ENCODE data around the gene KCNK7. TPM values are rescaled to one million over a fixed set of nuclear protein-coding genes. Genes with fewer than 3 reads are reported as not detected.

The KCNK7 gene
- total RNA-seq, 2 donors from 2014 or later = 0.66 to 1.0 TPM

DNA sequence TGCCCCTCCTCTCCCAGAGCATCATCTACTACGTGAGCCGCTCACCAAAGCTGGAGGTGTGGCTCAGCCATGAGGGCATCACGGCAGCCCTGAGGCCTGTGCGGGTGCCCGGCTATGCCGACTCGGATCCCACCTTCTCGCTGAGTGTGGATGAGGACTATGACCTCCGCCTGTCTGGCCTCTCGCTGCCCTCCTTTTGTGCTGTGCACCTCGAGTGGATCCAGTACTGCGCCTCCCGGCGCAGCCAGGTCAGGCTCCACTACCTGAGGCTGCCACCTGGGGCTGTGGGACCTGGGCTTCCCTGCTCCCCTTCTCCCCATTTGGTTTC lies 38.5 kb upstream of the KCNK7 start:
- Histone ChIP-seq H3K27ac (no peak overlapping the region), H3K4me3 (no peak overlapping the region), H3K27me3 (no peaks in the 10 kb centered on the region), H3K9me3 (no peaks in the 10 kb centered on the region), H3K36me3 (replicated peaks in 1 of 2; ENCODE audit: insufficient read depth in 1 of 2, low read depth in 2 of 2) (peaks cover 8 to 31% of the 10 kb centered on the region in 2 donors), H3K4me1 (peaks cover 30% of the 10 kb centered on the region)
- DNase-seq (no peak), ATAC-seq (no peak)
- TF ChIP-seq POLR2A (IDR thresholded peaks at IDR 0.05) (no peak), CTCF (IDR thresholded peaks at IDR 0.05) (no peak)
- intact Hi-C loops (cut with DNase I) = no loop called here
- 94 to 99% methylated on average over 6 to 13 of the region's 14 CpGs for WGBS, 2 donors

DNA sequence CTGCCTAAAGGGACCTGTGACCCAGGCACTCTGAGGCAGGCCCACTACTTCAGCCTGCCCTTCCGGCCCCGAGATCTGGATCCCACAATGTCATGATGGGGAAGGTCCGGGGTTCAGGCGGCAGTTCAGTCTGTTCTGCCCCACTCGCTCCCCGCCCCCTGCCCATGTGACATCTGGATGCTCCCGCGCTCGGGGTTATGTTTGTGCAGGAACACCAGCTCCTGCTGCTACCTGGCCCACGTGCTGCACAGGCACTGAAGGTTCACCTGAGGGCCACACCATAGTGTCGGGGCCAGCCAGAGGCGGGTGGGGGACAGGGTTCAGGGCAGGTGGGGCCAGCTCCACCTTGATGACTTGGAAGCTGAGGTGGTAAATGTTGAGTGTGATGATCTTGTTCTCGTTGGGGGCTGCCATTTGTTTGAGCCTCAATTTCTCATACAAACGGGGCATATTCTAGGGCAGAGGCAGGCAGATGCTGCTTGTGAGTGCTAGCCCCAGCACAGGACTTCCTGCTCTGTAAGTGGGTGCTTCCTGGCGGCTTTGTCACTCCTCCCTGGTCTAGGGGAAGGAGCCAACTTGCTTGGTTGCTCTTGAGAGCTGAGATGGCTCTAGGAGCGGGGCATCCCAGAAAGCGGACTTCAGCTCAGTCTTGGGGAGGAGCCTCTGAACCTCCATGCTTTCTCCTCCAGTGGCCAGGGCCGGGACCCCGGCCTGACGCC lies 37.9 kb upstream of the KCNK7 start:
- ATAC-seq (no peak), DNase-seq (no peak)
- Histone ChIP-seq H3K27ac (no peak overlapping the region), H3K27me3 (no peaks in the 10 kb centered on the region), H3K9me3 (no peaks in the 10 kb centered on the region), H3K4me3 (no peak overlapping the region), H3K36me3 (replicated peaks in 1 of 2; ENCODE audit: insufficient read depth in 1 of 2, low read depth in 2 of 2) (peaks cover 8 to 34% of the 10 kb centered on the region in 2 donors), H3K4me1 (peaks cover 27% of the 10 kb centered on the region)
- TF ChIP-seq POLR2A (IDR thresholded peaks at IDR 0.05) (no peak), CTCF (IDR thresholded peaks at IDR 0.05) (no peak)
- 69 to 85% methylated on average over 8 to 19 of the region's 20 CpGs for WGBS, 2 donors
- intact Hi-C loops (cut with DNase I) = no loop called here

DNA sequence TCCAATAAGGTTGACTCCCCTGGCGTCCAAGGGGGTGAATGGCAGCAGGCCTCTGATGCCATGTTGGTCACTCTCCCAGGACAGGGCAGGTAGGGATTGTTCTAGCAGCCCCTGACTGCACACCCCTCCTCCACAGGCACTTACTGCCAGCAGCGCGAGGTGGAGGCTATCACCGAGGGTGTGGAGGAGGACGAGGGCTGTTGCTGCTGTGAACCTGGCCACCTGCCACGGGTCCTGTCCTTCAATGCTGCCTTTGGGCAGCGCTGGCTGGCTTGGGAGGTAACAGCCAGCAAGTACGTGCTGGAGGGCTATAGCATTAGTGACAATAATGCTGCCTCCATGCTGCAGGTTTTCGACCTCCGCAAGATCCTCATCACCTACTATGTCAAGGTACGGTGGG lies 34.6 kb upstream of the KCNK7 start:
- H3K36me3 ChIP-seq (replicated peaks in 1 of 2; ENCODE audit: insufficient read depth in 1 of 2, low read depth in 2 of 2) = peaks cover 2 to 41% of the 10 kb centered on the region in 2 donors
- no peak overlapping the region for H3K27ac ChIP-seq
- ATAC-seq = no peak
- 56 to 100% methylated on average over 4 to 11 of the region's 11 CpGs for whole genome bisulfite sequencing, 2 donors
- H3K27me3 ChIP-seq = no peaks in the 10 kb centered on the region
- no peak for TF ChIP-seq CTCF (IDR thresholded peaks at IDR 0.05)
- TF ChIP-seq POLR2A (IDR thresholded peaks at IDR 0.05) = no peak
- no peaks in the 10 kb centered on the region for H3K4me1 ChIP-seq
- intact Hi-C loops (cut with DNase I) = no loop called here
- no peaks in the 10 kb centered on the region for H3K9me3 ChIP-seq
- no peak overlapping the region for H3K4me3 ChIP-seq
- no peak for DNase-seq

DNA sequence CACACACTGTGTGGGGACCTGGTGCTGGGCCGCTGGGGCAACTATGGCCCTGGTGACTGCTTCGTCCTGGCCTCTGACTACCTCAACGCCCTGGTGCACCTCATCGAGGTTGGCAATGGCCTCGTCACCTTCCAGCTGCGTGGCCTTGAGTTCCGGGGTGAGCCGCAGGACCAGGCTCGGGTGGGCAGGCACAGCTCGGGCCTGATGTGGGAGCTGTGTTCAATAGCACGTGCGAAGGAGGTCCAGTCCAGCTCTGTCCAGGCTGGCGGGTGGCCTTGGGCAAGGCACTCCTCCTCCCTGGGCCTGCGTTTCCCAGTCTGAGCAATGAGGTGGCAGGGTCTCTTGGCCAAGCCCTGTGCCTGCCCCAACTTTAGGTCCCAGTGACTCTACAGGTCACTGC lies 34.0 kb upstream of the KCNK7 start:
- intact Hi-C loops (cut with DNase I) = no loop called here
- WGBS, 2 donors = 87 to 88% methylated on average over 6 to 14 of the region's 14 CpGs

More for the DNA sequence above, 34.0 kb upstream of the KCNK7 start:
- TF ChIP-seq POLR2A (IDR thresholded peaks at IDR 0.05) (no peak), CTCF (IDR thresholded peaks at IDR 0.05) (no peak)
- peaks cover 0 to 36% of the 10 kb centered on the region in 2 donors for H3K36me3 ChIP-seq (replicated peaks in 1 of 2; ENCODE audit: insufficient read depth in 1 of 2, low read depth in 2 of 2)
- DNase-seq (no peak), ATAC-seq (no peak)
- H3K27me3 ChIP-seq = no peaks in the 10 kb centered on the region
- no peak overlapping the region for H3K4me3 ChIP-seq
- no peak overlapping the region for H3K27ac ChIP-seq
- H3K9me3 ChIP-seq = no peaks in the 10 kb centered on the region
- H3K4me1 ChIP-seq = no peaks in the 10 kb centered on the region

Data from body of pancreas (tissue), 4 donors.